Activated effector memory CD4-positive, alpha-beta T cell treated with anti-CD3 and anti-CD28 coated beads, Interleukin-2, amount 50 U/mL, for 16 hours (primary cell): ENCODE data around the gene VWA1.
"Not testable (repeated sequence)": the region's sequence is repeated elsewhere in the genome, so short reads cannot be mapped to it uniquely, and the experiment has no call there.

Source experiments
- DNase-seq: peaks from one replicate; pipeline ENCODE4 v3.0.0-alpha.2; 2020

Gene VWA1

GRCh38 chr1:1425753-1426495 is 9.6 kb upstream of the VWA1 start:
- DNase-seq = no peak

- no peak for DNase-seq
Measured at GRCh38 chr1:1426496-1427105, 8.9 kb upstream of the VWA1 start.

DNA sequence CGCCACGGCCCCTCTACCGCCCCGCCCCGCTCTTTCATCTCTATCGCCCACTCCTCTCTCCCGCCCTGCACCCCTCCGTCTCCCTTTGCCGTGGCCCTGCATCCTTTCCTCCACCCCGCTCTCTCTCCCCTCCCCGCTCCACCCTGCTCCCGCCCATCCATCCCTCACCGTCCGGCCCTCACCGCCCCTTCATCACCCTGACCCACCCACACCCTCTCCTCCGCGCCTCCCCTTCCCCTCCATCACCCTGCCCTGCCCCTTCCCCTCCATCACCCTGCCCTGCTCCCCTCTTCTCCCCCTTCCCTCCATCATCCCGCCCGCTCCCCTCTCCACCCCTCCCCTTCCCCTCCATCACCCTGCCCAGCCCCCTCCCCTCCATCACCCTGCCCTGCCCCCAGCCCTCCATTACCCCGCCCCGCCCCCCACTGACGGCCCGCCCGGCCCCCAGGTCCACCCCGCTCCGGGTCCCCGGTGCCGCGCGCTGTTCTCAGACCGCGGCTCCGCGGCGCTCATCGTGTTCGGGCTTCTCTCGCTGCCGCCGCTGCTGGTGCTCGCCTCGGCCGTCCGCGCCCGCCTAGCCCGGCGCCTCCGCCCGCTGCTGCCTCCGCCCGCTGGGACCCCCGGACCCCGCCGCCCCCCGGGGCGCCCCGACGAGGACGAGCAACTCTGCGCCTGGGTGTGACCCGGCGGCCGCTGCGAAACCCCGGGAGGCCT is 8.2 kb upstream of the VWA1 start:
- no peak for DNase-seq

DNA sequence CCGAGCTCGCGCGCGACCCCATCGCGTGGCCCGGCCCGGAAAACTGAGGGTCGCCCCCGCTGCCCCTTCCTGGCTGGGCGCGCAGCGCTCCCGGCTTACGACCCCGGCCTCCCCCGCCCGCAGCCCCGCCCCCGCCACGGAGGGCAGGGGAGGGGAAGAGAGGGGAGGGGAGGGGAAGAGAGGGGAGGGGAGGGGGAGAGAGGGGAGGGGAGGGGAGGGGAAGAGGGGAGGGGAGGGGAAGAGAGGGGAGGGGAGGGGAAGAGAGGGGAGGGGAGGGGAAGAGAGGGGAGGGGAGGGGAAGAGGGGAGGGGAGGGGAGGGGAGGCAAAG is 7.7 kb upstream of the VWA1 start:
- DNase-seq = no peak

GRCh38 chr1:1428174-1428573 is 7.3 kb upstream of the VWA1 start:
- no peak for DNase-seq

GRCh38 chr1:1428967-1429366 is 6.5 kb upstream of the VWA1 start:
- not testable (repeated sequence) for DNase-seq

GRCh38 chr1:1429671-1430073 is 5.8 kb upstream of the VWA1 start:
- no peak for DNase-seq

DNA sequence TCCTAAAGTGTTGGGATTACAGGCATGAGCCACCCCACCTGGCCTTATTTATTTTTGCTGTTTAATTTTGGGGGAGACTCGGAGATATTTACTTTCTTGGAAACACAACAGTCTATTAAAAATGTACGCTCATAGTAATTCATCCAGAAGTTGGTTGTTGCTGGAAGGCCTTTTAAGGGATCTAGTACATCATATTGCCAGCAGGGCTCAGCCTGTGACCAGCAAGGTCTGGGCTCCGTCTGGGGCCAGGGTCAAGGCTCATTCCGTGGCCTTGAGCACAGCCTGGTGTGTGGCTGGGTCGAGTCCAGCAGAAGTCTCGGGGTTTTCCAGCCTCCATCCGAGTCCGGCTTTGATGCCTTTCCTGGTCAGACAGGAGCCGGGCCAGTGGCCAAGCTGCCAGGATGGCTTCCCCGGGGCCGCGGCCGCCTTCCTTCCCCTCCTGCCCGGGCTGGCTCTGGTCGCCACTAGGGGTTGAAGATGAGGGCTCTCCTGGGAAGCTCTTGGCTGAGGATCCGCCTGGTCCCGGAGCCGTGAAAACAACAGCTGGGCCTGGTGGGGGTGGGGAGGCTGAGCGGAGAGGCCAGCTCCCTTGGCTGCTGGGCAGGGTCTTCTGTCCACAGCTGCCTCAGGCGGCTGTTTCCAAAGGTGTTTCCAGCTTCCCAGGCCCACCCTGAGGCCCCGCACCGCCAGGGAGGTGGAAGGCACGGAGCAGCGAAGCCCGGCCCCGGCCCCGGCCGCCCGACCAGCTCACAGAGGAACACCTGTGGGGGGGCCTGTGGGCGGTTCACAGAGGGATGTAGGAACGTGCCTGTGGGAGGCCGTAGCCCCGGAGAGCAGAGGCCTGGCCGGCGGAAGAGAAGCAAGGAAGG is 5.1 kb upstream of the VWA1 start:
- no peak for DNase-seq

- DNase-seq = no peak
Measured at GRCh38 chr1:1430992-1431844, 4.3 kb upstream of the VWA1 start.

GRCh38 chr1:1431845-1432273 is 3.6 kb upstream of the VWA1 start:
- no peak for DNase-seq

- DNase-seq = no peak
Measured at GRCh38 chr1:1432274-1432950, 3.1 kb upstream of the VWA1 start.

DNA sequence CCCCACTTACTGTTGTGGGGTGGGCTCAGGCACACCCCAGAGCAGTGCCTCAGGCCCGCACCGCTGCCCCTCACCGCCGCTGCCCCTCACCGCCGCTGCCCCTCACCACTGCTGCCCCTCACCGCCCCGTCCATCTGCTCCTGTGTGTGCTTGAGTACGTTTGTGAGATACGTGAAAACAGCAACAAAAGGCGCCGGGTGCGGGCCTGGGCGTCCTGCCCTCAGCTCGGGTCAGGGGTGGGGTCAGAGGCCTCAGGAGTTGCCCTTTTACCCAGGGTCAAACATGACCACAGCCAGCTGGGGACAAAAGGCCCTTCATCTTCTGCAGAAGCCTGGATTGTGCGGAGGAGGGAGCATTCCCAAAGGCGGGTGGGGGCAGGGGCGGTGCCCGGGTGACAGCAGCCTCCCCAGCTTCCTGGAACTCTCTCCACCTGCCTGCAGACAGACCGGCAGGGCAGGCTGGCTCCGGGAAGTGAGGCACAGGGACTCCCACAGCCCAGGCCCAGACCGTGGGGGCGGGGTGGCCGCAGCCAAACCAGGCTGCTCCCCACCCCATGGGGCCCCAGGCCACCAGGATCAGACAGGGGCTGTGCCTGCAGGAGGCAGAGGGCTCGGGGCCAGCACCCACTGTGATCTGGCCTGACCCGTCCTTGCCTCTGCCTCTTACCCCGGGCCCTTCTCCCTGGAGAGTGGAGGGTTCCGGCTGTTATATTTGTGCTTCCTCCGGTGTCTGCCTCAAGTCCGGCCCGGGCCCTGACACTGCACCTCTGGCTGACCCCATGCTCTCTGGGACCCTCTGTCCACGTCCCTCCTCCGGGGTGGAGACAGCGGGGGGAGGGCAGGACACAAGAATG is 2.3 kb upstream of the VWA1 start:
- DNase-seq = no peak

GRCh38 chr1:1433804-1434130 is 1.7 kb upstream of the VWA1 start:
- DNase-seq = peak; percentile 78

GRCh38 chr1:1434131-1434823 is 1.2 kb upstream of the VWA1 start:
- no peak for DNase-seq

DNA sequence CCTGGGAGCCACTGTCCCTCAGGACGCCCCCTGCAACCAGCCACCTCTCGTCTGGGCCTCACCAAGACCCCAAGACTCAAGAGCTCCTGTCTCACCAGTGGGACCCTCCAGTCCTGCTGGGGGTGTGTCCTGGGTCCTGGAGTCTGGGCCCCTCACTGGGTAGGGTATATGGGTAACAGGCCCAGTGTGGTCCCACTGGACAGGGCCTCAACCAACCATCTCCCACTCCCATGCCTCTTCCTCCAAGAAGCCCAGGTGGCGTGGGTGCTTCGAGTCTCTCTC is 725 bp upstream of the VWA1 start:
- DNase-seq = no peak

DNA sequence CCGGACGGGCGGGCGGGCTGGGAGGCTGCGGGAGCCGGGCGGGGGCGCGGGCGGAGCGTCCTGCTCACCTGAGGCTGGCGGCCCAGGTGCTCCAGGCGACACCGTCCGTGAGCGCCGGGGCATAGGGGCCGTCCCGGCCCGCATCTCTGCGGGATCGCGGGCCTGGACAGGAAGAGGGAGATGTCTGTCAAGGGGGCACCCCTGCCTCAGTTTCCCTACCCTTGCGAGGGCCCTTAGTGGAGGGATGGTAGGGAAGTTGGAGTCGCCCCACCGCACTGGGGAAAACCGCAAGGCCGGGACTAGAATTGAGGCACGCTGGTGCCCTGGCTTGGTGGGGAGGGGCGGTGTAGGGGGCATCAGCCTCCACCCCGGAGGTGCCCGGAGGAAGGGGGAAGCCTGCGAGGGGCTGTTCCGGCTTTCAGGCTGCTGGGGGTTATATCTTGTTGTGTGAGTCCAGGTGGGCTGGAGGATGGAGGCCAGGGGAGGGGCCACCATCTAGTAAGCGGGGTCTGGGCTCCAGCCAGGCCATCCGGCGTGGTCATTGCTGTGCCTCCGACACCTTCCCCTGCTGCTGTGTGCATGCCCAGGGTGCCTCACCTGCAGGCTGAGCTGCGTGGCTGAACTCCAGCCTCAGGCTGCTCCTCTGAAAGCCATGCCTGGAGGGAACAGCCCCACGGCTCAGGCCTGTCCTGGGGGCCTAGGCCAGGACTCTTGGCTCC is 580 bp downstream of the VWA1 start:
- DNase-seq = no peak

GRCh38 chr1:1436630-1437032 is 1.1 kb downstream of the VWA1 start:
- no peak for DNase-seq

- DNase-seq = no peak
Measured at GRCh38 chr1:1437033-1437903, 1.8 kb downstream of the VWA1 start.

DNA sequence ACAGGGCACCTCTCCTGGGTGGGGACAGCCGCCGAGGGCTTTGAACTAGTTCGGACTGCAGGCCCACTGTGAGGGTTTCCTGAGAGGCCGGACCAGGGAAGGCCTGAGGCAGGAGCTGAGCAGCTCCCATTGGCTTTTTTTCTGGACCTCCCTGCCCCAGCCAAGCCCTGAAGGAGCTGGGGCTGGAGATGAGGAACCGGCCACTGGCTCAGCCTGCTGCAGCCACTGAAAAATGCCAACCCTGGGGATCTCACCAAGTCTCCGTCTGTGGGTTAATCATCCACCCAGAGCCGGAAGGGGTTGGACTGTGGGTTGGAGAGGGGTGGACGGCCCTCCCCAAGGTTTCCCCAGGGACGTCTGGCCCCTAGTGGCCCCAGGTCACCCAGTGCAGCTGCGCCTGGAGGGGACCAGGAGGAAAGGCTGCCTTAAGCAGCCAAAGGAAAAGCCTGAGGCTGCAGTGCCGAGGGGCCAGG is 2.5 kb downstream of the VWA1 start:
- no peak for DNase-seq
